ENCODE results near the gene OR4C12. TPM values are rescaled to one million over a fixed set of nuclear protein-coding genes. Genes with fewer than 3 reads are reported as not detected.
"Not testable (repeated sequence)": the region's sequence is repeated elsewhere in the genome, so short reads cannot be mapped to it uniquely, and the experiment has no call there.

The OR4C12 gene
- not detected in 2 replicates for total RNA-seq (2011; cell fraction: chromatin; rRNA removed; ENCODE audit: low replicate concordance)
- not detected in 2 replicates for total RNA-seq (2011; cell fraction: nucleolus; rRNA removed)
- total RNA-seq (2011; cell fraction: nucleoplasm; rRNA removed) = not detected in 2 replicates
- total RNA-seq (2014; rRNA removed) (not detected in 2 replicates), total RNA-seq (2014; rRNA removed; fragmentation: Illumina TruSeq; extraction: Trizol) (not detected in 2 replicates), total RNA-seq (2015; rRNA removed; fragmentation: Illumina TruSeq; extraction: Trizol) (not detected in 2 replicates), total RNA-seq (2021) (not detected in 2 replicates), polyA plus RNA-seq (2011; rRNA removed) (not detected in 2 replicates), polyA plus RNA-seq (2014; fragmentation: Illumina TruSeq; extraction: Trizol) (not detected in 2 replicates), polyA plus RNA-seq (2014; fragmentation: Nextera tagmentation; extraction: Ambion mirVana) (not detected), polyA plus RNA-seq (2014; rRNA removed) (not detected in 2 replicates), polyA minus RNA-seq (2011; rRNA and poly(A)+ RNA removed) (not detected in 2 replicates), Bru-seq, nascent RNA (not detected), BruChase-seq, experiment 1, labeled RNA remaining after a 2-hour chase (not detected), BruChase-seq, experiment 2, labeled RNA remaining after a 6-hour chase (not detected)
- polyA plus RNA-seq (2011; cell fraction: cytosol; rRNA removed) = not detected in 2 replicates
- not detected in 2 replicates for polyA plus RNA-seq (2011; cell fraction: nucleus; rRNA removed)
- polyA plus RNA-seq (2012) = not detected in 2 replicates
- not detected in 2 replicates for polyA minus RNA-seq (2011; cell fraction: cytosol; rRNA and poly(A)+ RNA removed)
- polyA minus RNA-seq (2011; cell fraction: nucleus; rRNA and poly(A)+ RNA removed) = not detected in 2 replicates
- long read RNA-seq, experiment 1 = 0 reads
- long read RNA-seq, experiment 2 = 0 reads
- long read RNA-seq, experiment 3 = 0 reads

DNA sequence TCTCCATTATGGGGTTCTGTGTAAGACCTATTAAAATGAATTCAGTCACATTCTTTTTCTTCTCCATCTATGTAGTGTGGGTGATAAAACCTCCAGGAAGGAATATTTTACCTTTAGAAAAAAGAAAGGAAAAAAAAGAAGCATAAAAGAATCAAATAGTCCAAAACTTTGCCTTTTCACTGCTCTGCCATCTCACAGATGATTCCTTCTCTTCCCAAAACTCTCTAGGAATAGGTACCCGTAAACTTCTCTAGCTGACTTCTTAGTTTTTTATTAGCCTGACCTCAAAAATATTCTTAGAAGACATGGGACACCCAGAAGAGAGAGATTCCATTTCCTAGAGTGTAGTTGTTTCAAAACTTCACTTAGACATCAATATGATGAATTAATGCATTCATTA lies at the start of gene OR4C12:
TSS of gene OR4C12 (minus strand) at position 101 of the 400 bp plus-strand sequence. CDS start at position 67, 34 bp downstream.
- ATAC-seq; BruUV-seq (replicated peaks): not testable (repeated sequence)

DNA sequence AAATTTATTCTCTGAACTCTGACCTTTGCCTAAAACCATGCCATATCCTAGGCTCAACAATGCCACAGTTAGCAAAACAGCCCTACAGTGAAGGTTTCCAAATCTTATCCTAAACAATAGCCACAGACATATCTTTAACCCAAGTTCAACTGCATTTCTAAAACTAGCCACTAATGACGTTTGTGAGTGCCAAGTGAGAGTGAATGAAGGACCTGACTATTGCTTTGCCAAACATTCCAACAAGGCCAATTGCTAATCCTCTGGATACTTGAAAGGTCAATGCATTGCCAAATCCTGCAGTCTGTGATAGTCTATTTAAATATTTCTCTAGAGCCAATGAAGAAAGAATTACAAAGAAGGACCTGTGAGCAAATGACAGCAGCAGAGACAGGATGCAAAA lies 47.9 kb upstream of the OR4C12 start:
- no peak for DNase-seq (ENCODE audit: extremely low read depth in 1 of 4, low spot score in 3 of 4)
- Histone ChIP-seq H3K4me1 (replicated peaks in 1 of 2; ENCODE audit: control insufficient read depth in 2 of 2, insufficient read depth in 2 of 2, low read length in 2 of 2) (no peaks in the 10 kb centered on the region), H3K4me3 (no peak overlapping the region), H4K20me1 (replicated peaks; ENCODE audit: control insufficient read depth, insufficient read depth, low read length) (no peaks in the 10 kb centered on the region), H3K9ac (ENCODE audit: insufficient read depth in 1 of 2, low read depth in 2 of 2, low read length in 2 of 2) (no peak overlapping the region), H3K79me2 (ENCODE audit: control insufficient read depth, insufficient read depth, low read length) (no peaks in the 10 kb centered on the region), H2AFZ (ENCODE audit: low read depth, low read length) (no peak overlapping the region), H3K9me3 (replicated peaks; ENCODE audit: control insufficient read depth, insufficient read depth, low read depth, low read length) (no peaks in the 10 kb centered on the region), H3K27ac (ENCODE audit: extremely low read depth, low read depth, low read length) (no peak overlapping the region), H3K4me2 (ENCODE audit: insufficient read depth, low read length) (no peak overlapping the region), H3K27me3 (ENCODE audit: control insufficient read depth in 2 of 2, insufficient read depth in 2 of 2, low read length in 2 of 2) (no peaks in the 10 kb centered on the region), H3K36me3 (ENCODE audit: control insufficient read depth, insufficient read depth, low read length) (no peaks in the 10 kb centered on the region), H3K9me1 (ENCODE audit: control insufficient read depth, insufficient read depth, low read length) (no peaks in the 10 kb centered on the region)
- no peak for TF ChIP-seq ZNF134 (CRISPR knock-in tag; conservative IDR thresholded peaks at IDR 0.05)
- TF ChIP-seq, protein P1, sequence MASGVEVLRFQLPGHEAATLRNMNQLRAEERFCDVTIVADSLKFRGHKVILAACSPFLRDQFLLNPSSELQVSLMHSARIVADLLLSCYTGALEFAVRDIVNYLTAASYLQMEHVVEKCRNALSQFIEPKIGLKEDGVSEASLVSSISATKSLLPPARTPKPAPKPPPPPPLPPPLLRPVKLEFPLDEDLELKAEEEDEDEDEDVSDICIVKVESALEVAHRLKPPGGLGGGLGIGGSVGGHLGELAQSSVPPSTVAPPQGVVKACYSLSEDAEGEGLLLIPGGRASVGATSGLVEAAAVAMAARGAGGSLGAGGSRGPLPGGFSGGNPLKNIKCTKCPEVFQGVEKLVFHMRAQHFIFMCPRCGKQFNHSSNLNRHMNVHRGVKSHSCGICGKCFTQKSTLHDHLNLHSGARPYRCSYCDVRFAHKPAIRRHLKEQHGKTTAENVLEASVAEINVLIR (CRISPR knock-in tag; IDR thresholded peaks at IDR 0.05) = no peak
- TF ChIP-seq ETV6 (IDR thresholded peaks at IDR 0.05; ENCODE audit: borderline replicate concordance in 1 of 2, low read depth in 2 of 2, low read length in 1 of 2) = no peak
- no peak for TF ChIP-seq ETV6 (CRISPR knock-in tag; IDR thresholded peaks at IDR 0.05; ENCODE audit: borderline replicate concordance)
- TF ChIP-seq, protein P2, sequence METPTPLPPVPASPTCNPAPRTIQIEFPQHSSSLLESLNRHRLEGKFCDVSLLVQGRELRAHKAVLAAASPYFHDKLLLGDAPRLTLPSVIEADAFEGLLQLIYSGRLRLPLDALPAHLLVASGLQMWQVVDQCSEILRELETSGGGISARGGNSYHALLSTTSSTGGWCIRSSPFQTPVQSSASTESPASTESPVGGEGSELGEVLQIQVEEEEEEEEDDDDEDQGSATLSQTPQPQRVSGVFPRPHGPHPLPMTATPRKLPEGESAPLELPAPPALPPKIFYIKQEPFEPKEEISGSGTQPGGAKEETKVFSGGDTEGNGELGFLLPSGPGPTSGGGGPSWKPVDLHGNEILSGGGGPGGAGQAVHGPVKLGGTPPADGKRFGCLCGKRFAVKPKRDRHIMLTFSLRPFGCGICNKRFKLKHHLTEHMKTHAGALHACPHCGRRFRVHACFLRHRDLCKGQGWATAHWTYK (CRISPR knock-in tag; IDR thresholded peaks at IDR 0.05) = no peak
- no peak for TF ChIP-seq EP400 (IDR thresholded peaks at IDR 0.05)
- TF ChIP-seq SNRNP70 (optimal IDR thresholded peaks at IDR 0.05; ENCODE audit: low read depth, low read length) = no peak
- no peak for FAIRE-seq
- no TSS peak for BruUV-seq (replicated peaks)
- WGBS (ENCODE audit: insufficient coverage, low coverage, missing lambda C conversion rate) = 0% methylated on average over 1 of the region's 1 CpG
- intact Hi-C loops (cut with micrococcal nuclease) (no loop called here), in situ Hi-C loops (cut with MboI) (no loop called here)
- ChIA-PET POLR2A (no interaction called here), CTCF (ENCODE audit: low intra/inter-chr PET ratio) (no interaction called here)
- no peak for ATAC-seq

More for the DNA sequence above, at the start of gene OR4C12:
- POLR2A ChIA-PET; H3K9ac ChIP-seq (ENCODE audit: insufficient read depth in 1 of 2, low read depth in 2 of 2, low read length in 2 of 2); intact Hi-C loops (cut with micrococcal nuclease); H3K4me1 ChIP-seq (replicated peaks in 1 of 2; ENCODE audit: control insufficient read depth in 2 of 2, insufficient read depth in 2 of 2, low read length in 2 of 2); H4K20me1 ChIP-seq (replicated peaks; ENCODE audit: control insufficient read depth, insufficient read depth, low read length); H3K79me2 ChIP-seq (ENCODE audit: control insufficient read depth, insufficient read depth, low read length); H3K9me3 ChIP-seq (replicated peaks; ENCODE audit: control insufficient read depth, insufficient read depth, low read depth, low read length); H2AFZ ChIP-seq (ENCODE audit: low read depth, low read length); DNase-seq (ENCODE audit: extremely low read depth in 1 of 4, low spot score in 3 of 4); FAIRE-seq; H3K27ac ChIP-seq (ENCODE audit: extremely low read depth, low read depth, low read length); H3K27me3 ChIP-seq (ENCODE audit: control insufficient read depth in 2 of 2, insufficient read depth in 2 of 2, low read length in 2 of 2); H3K4me2 ChIP-seq (ENCODE audit: insufficient read depth, low read length); H3K36me3 ChIP-seq (ENCODE audit: control insufficient read depth, insufficient read depth, low read length); CTCF ChIA-PET (ENCODE audit: low intra/inter-chr PET ratio); H3K9me1 ChIP-seq (ENCODE audit: control insufficient read depth, insufficient read depth, low read length); H3K4me3 ChIP-seq: not testable (repeated sequence)
- WGBS (ENCODE audit: insufficient coverage, low coverage, missing lambda C conversion rate) = 0% methylated on average over 1 of the region's 1 CpG
- in situ Hi-C loops (cut with MboI) = loop anchor here (25.0 kb wide), 1 partner anchor 620 kb away; no protein-coding TSS in a partner anchor

All from K562 (cell line).